Testis (tissue), 2 donors: ENCODE measurements around the gene NAMPT.

Source experiments
- CTCF ChIP-seq, 3 experiments: fragments of 450-650 bp in 2 of 3; fragments of 200-600 bp in 1 of 3; sonication (generic) in 1 of 3; IDR thresholded peaks; one replicate each; pipeline ENCODE4 v1.5.1; 2016 to 2019; ENCODE audit warnings: antibody characterized with exemption in 3 of 3, mild to moderate bottlenecking in 2 of 3, moderate library complexity in 1 of 3
- POLR2A ChIP-seq: fragments of 450-650 bp; IDR thresholded peaks from one replicate; pipeline ENCODE4 v1.6.1; 2017; ENCODE audit warnings: antibody characterized with exemption, mild to moderate bottlenecking, moderate library complexity

- TF ChIP-seq CTCF (IDR thresholded peaks at IDR 0.05) (no peak), POLR2A (no peak)
Measured at GRCh38 chr7:106224797-106225196, 60.0 kb downstream of the NAMPT start.
